Measurements from ENCODE around the gene RPUSD3.

DNA sequence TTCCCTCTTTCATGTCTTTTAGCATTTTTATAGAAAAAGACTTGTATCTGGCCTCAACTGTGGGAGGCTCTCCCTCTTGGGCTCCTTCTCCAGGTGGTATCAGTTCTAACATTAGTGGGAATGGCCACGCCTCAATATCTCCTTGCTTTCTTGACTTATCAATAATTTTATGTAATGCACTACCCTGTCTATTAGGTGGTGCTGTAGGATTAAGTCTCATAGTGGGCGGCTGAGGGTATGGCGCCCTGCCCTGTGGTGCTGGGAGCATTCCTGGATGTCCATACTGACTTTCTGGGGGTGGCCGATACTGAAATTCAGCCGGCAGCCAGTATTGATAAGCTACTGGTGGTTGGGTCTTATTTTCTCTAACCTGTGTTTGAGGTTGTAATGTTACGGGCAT is 8.7 kb upstream of the RPUSD3 start:
- TF ChIP-seq CTCF (IDR thresholded peaks at IDR 0.05): no peak
- no peak for TF ChIP-seq POLR2A (IDR thresholded peaks at IDR 0.05)
